GM21717 (cell line): ENCODE results near the gene CHGA.

Source experiments
- ATAC-seq: cut with Tn5 transposase; IDR thresholded peaks from one replicate; pipeline ENCODE4 v1.9.1; 2021; ENCODE audit warnings: mild to moderate bottlenecking, moderate library complexity; ENCODE audit not compliant: unreplicated experiment

Gene CHGA

GRCh38 chr14:92942976-92943710, 20.2 kb downstream of the CHGA start:
- ATAC-seq = no peak

GRCh38 chr14:92943855-92944570, 21.1 kb downstream of the CHGA start:
- no peak for ATAC-seq

GRCh38 chr14:92944976-92945375, 22.0 kb downstream of the CHGA start:
- no peak for ATAC-seq

GRCh38 chr14:92945544-92945943, 22.6 kb downstream of the CHGA start:
- no peak for ATAC-seq

- ATAC-seq = no peak
Observed at GRCh38 chr14:92945959-92946846, 23.3 kb downstream of the CHGA start.

- ATAC-seq = no peak
Observed at GRCh38 chr14:92946847-92947545, 24.0 kb downstream of the CHGA start.

GRCh38 chr14:92948647-92949046, 25.7 kb downstream of the CHGA start:
- ATAC-seq = no peak

- no peak for ATAC-seq
Observed at GRCh38 chr14:92949496-92950192, 26.7 kb downstream of the CHGA start.

- ATAC-seq = no peak
Observed at GRCh38 chr14:92950193-92950540, 27.2 kb downstream of the CHGA start.

- no peak for ATAC-seq
Observed at GRCh38 chr14:92950773-92951172, 27.8 kb downstream of the CHGA start.

GRCh38 chr14:92951261-92951660, 28.3 kb downstream of the CHGA start:
- no peak for ATAC-seq

GRCh38 chr14:92951912-92952471, 29.0 kb downstream of the CHGA start:
- ATAC-seq = peak; percentile 78

GRCh38 chr14:92952481-92953298, 29.7 kb downstream of the CHGA start:
- ATAC-seq = no peak

GRCh38 chr14:92953526-92953925, 30.6 kb downstream of the CHGA start:
- no peak for ATAC-seq

- no peak for ATAC-seq
Observed at GRCh38 chr14:92954933-92955332, 32.0 kb downstream of the CHGA start.

- no peak for ATAC-seq
Observed at GRCh38 chr14:92955381-92955780, 32.4 kb downstream of the CHGA start.

GRCh38 chr14:92956961-92957360, 34.0 kb downstream of the CHGA start:
- ATAC-seq = no peak

- ATAC-seq = no peak
Observed at GRCh38 chr14:92958373-92959188, 35.6 kb downstream of the CHGA start.
